Measurements from ENCODE around the gene RPL18.
"Not testable (repeated sequence)": the region's sequence is repeated elsewhere in the genome, so short reads cannot be mapped to it uniquely, and the experiment has no call there.

RPL18 gene

DNA sequence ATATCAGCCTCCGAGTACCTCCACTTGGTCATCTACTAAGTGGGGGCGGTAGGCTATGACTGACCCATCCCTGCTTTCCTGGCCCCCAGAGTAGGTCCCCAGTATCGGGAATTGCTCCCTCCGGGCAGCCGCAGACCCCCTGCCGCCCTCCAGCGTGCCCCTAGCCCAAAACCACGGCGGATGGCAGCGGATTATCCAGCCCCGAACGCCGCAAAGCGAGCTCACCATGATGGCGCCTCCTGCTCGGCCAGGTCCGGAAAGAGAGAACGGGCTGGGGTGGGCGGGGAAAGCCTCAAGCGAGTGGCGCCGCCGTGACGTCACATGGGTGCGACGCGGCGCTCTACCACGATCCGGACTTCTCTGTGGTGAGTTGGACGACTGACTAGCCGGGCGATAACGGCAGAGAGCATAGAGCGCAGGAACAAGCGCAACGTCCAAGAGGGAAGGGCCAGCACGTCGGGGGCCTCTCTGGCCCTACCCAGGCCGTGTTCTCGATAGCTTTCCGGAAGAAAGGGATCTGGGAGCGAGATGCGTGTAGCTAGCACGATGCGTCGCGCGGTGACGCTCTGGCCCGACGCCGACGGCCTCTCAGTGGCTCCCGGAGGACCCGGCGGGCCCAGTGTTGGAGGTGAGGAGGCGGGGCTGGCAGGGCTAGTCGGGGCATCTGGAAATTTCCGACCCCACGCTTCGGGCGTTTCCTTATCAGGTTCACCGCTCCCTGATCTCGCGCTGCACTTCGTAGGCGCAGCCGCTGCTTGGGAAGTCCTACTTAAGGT, at the start of gene RPL18, which contains the start of gene SPHK2:
Gene RPL18 (minus strand): TSS at position 263 of the 776 bp plus-strand sequence. CDS start 35 bp downstream, at position 228.
Gene SPHK2 (plus strand): TSS at position 591 of the 776 bp plus-strand sequence. CDS start 1,009 bp downstream, outside the sequence.
- peak; percentile 99 for DNase-seq

DNA sequence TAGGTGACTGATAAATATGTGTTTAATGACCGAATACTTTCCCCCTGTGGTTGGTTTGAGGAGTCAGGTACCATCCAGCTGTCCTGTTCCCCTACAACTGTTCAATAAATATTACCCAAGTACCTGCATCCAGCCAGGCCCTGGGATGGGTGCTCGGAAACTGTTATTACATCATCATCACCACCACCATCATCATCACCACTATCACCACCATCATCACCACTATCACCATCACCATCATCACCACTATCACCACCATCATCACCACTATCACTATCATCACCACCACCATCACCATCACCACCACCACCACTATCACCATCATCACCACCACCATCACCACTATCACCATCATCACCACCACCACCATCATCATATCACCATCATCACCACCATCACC, 49.8 kb upstream of the RPL18 start:
- DNase-seq: no peak

DNA sequence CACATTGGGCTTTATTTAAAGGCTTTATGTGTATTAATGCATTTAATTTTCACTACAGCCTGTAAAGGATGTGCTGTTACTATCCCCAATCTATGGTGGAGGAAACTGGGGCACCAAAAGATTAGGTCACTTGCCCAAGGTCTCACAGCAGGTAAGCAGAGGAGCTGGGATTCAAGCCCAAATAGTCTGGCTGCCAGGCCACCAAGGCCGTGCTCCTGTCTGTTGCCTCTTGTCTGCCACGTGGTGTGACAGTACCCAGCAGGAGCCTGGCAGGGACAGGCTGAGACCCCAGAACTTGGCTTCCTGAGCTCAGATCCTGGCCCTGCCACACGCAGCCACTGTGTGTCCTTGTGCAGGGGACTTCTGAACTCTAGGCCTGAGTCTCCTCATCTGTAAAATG, 49.4 kb upstream of the RPL18 start:
- no peak for DNase-seq

DNA sequence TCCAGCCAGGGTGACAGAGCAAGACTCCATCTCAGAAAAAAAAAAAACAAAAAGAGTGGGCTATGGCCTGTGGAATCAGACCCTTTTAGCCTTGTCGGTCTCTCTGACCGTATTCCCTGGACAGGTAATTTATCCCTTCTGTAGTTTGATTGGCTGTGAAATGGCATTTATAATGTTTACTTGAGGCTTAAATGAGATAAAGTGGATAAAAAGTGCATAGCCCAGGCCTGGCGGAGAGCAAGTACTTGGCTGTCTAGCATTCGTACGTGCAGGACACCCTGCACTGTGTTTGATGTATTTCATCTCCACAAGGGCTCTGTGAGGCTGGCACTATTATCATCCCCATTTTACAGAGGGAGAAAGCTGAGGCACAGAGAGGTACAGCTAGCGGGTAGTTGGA, 46.8 kb upstream of the RPL18 start:
- DNase-seq: no peak

DNA sequence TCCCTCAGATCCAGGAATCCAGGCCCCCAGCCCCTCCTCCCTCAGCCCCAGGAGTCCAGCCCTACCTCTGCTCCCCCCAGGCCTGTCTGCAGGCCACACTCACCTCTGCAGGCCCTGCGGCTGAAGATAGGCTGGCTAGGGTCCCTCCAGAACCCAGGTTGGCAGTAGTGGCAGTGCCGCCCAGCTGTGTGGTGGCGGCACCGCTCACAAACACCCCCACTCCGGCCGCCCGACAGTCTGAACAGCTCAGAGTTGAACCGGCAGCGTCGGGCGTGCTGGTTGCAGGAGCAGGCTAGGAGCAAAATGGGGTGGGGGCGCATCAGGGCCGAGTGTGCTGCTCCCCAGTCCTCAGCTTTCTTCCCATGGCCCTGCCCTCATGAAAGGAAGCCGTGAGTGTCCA, 45.5 kb upstream of the RPL18 start:
- DNase-seq: no peak

DNA sequence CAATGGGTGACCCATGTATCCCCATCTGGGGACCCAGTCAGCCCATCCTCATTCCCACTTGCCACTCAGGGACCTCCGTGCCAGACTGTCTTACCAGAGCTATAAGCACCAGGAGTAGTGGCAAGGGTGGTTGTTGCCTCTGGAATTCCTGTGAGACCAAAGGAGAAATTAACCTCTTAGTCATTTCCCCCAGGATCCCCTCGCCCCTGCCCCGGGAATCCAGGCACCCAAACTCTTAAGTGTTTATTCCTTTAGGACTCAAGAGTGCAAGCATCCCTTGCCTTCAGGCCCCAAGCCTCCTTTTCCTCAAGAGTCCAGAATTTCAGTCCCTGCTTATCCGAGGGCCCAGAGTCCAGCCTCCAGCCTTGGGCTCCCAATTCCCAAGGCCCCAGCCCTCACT, 44.7 kb upstream of the RPL18 start:
- no peak for DNase-seq

DNA sequence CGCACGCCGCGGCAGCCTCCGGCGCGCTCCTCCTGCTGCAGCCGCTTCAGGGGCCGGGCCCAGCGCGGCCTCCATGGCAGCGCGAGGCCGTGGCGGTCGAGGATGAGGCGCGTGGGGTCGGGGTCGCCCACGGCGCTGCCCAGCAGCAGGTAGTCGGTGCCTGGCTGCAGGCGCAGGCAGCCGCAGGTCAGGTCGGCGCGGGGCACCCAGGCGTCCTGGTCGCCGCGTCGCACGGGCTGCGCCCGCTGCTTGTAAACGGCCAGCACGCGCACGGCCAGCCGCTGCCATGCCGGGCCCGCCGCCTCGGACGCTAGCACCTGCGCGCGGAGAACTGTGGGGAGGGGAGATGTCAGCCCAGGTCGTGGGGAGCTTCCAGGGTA, 42.7 kb upstream of the RPL18 start:
- no peak for DNase-seq

GRCh38 chr19:48660852-48661710, 42.1 kb upstream of the RPL18 start:
- DNase-seq: no peak

- no peak for DNase-seq
Measured at GRCh38 chr19:48659768-48660167, 40.8 kb upstream of the RPL18 start.

GRCh38 chr19:48658483-48658882, 39.5 kb upstream of the RPL18 start:
- no peak for DNase-seq

GRCh38 chr19:48657828-48658227, 38.9 kb upstream of the RPL18 start:
- DNase-seq: not testable (repeated sequence)

DNA sequence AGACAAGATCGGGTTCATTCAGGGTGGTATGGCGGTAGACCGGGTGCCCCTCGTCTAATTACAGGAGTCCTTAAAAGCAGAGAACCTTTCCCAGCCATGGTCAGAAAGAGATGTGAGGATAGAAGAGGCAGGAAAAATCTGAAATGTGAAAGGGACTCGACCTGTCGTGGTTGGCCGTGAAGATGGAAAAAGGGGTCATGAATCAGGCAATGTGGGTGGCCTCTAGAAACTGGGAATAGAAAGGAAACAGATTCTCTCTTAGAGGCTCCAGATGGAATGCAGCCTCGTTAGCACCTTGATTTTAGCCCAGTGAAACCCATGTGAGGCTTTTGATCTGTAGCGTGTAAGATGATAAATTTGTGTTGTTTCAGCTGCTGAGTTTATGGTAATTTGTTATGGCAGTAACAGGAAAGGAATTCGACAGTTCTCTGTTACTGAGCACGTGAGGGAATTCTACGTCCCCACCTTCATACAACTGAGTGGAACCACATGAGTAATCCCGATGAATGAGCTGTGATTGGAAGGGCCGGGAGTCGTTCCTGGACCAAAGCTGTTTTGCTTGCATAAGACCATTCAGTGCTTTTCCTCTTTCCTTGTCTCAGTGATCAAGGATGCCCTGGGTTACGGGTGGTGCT, 38.0 kb upstream of the RPL18 start:
- DNase-seq: no peak

DNA sequence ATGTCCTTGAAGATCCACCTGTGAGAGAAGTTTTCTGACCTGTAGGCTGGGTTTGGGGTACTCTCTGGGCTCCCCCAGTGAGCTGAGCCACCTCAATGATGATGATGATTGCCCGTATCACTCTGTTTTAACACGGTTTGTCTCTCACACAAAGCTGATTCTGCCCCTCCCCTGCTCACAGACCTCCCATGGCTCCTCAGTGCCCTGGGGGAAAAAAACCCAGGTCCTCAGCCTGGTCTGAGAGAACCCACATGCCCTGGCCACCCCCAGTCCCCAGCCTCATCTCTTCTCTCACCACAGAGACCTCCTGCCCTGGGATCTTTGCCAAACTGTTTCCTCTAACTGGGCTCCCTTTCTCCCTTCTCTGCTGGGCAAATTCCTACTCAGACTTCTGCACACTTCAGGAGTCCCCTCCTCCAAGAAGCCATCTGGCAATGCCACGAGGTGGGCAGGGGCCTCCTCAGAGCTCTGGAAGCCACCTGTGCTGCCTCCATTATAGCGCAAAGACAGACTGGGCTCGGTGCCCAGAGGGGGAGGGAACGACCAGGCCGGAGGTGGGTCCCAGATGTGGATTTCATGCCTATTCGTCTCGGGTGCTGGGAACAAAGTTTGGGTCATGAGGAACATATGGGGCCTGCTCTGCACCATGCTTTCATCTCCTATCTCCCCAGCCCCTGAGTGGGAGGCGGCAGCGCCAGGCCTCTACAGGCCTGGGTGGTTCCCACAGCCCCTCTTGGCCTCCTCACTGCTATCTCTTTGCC, 35.5 kb upstream of the RPL18 start:
- peak; percentile 34 for DNase-seq

DNA sequence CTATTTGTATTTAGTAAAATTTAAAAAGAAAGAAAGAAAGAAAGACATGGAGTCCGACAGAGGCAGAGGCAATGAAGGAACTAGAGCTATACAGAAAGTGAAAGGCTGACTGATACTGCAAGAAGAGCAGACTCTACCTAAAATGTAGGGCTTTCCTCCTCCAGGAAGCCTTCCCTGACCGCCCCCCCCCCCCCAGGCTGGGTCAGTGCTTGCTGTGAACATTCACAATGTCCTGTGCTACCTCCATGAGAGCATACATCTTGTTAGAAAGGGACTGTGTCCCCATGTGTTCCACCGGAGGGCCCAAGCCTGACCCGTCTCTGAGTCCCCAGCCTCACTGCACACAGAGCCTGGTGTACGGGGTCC, 32.7 kb upstream of the RPL18 start:
- no peak for DNase-seq

DNA sequence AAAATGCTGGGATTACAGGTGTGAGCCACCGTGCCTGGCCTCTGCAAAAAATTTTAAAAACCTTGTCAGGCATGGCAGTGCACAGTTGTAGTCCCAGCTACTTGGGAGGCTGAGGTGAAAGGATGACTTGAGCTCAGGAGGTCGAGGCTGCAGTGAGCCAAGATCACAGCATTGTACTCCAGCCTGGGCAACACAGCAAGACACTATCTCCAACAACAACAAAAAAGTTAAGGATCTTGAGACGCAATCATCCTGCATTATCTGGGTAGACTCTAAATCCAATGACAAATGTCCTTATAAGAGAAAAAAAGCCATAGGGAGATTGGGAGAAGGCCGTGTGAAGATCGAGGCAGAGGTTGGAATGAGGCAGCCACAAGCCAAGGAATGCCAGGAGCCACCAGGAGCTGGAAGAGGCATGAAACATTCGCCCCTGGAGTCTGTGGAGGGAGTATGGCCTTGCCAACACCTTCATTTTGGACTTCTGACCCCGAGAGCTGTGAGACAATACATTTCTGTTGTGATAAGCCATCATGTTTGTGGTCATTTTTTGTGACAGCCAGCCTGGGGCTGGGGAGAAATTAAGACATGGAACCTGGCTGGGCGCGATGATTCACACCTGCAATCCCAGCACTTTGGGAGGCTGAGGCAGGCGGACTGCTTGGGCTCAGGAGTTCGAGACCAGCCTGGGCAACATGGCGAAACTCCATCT, 32.1 kb upstream of the RPL18 start:
- DNase-seq: no peak

- DNase-seq: no peak
Measured at GRCh38 chr19:48648134-48648533, 29.2 kb upstream of the RPL18 start.

- DNase-seq: no peak
Measured at GRCh38 chr19:48646722-48647216, 27.8 kb upstream of the RPL18 start.

GRCh38 chr19:48646001-48646721, 27.2 kb upstream of the RPL18 start, which contains the start of gene CA11:
TSS of gene CA11 (minus strand) at chr19:48646187. CDS start at chr19:48645632, 555 bp downstream.
- DNase-seq: peak; percentile 89

DNA sequence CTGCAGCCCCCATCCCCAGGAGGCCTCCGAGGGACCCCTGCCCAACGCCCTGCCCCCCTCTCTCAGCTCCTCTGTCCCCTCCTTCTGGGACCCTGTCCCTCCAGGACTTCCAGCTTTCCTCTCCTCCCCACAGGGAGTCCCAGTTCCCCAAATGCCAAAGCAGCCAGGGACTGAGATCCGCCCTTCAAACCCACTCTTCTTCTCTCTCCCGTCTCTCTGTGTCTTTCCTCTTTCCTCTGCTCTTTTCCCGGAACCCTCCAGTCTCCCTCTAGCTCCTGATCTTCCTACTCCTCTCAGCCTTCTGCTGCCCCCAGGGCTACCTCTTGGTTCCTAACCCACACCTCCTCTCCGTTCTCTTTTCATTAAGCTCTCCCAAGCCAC, 26.6 kb upstream of the RPL18 start:
- DNase-seq: peak; percentile 70

- peak; percentile 71 for DNase-seq
Measured at GRCh38 chr19:48644839-48645619, 26.1 kb upstream of the RPL18 start.

All from DMS79 treated with DMSO at 0.1 percent for 48 hours (cell line).